RPMI7951 (cell line): ENCODE data around the gene IFIT5. TPM values are rescaled to one million over a fixed set of nuclear protein-coding genes. Genes with fewer than 3 reads are reported as not detected.
"Not testable (repeated sequence)": the region's sequence is repeated elsewhere in the genome, so short reads cannot be mapped to it uniquely, and the experiment has no call there.

Experiments
- DNase-seq: peaks from one replicate; pipeline ENCODE4 v3.0.0-alpha.2; 2012; ENCODE audit warnings: low read depth
- total RNA-seq: library from RNA; depleted of rRNA; stranded (reverse); fragments of >200 nt; shearing (Covaris generic); gene quantifications from 2 replicates; pipeline ENCODE4 v1.2.3, GENCODE V29; 2014; rRNA removed

The IFIT5 gene
- total RNA-seq, 1 experiment from 2014 or later: 28.7 TPM

DNA sequence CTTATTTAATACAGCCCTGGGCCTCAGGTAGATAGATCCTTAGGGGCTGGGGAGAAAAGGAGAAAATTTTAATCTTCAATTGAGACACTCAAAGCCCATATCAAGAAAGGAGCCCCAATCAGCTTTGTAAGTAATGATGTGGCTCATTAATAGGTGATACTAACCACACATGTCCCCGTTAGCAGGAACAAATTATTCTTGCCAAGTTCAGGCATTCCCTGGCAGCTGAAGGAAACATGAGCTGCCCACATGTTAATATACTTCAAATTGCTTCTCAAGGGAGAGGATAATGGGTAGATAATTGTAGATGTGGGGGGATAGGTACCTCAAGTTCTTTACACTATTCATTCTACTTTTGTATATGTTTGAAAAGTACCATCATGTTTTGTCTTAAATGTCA lies 14.5 kb downstream of the IFIT5 start:
- DNase-seq: no peak

DNA sequence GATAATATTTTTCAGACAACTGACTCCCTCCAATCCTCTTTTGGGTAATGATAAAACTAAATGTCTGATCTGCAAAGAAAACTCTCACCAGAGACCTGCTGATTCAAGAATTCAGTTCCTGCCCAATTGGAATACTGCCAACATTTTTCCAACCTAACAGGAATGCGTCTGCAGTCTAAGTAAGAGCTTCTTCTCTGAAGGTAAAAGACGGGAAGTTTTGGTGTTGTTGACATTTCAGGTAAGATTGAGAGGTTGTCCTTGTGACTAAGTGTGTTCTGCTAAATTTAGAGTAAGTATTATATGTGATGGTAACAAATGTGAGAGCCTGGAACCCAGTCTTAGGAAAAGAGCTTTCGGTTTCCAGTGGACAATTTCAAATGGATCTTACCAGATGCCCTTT lies 17.6 kb downstream of the IFIT5 start:
- DNase-seq: peak; percentile 26

DNA sequence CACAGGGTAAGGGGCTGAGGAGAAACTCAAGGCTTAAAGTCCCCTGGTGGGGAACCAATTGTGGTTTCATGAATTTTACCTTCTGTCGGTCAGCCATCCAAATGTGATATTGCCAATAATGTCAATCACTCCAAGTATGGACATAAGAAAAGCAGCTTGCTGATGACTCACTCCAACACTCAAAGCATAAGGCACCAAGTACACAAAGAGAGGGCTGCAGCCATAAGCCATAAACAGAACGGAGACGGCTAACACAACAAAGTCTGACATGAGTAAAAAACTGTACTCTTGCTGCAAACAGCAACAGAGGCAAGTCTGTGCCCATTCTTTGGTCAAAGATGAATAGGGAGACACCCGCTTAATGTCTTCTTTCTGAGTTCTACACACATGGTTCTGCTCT lies 24.2 kb downstream of the IFIT5 start:
- no peak for DNase-seq

DNA sequence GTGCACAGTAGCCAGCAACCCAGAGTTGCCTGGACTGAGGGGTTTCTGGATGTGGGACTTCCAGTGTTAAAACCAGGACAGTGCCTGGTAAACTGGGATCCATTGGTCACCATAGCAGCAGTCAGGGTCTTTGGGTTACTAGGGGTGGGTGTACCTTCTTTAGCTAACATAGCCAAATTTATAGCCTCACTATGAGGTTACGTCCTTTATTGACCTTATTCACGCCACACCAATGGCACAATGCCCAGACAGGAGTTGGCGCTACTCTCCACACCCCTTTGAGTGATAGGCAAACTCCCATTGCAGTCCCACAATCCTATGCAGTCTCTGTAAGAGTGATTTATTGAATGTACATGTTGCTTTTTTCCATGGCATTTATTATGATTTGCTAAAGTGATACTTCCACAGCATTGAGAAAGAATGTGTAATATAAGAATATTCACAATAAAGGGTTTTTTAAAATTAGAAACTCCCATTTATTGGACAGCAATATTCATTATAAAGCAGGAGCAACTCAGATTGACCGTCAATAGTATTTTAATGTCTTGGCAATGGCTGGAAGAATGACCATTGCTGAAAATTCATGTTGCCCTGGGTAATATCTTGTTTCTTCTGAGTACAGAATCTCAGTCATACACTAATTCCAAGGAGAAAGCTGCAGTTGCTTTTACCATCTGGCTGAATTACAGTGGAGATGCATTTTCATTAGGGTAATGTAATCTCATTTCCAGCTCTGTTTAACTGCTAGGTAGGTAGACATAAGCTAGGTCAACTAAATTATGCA lies 26.1 kb downstream of the IFIT5 start:
- DNase-seq: no peak

DNA sequence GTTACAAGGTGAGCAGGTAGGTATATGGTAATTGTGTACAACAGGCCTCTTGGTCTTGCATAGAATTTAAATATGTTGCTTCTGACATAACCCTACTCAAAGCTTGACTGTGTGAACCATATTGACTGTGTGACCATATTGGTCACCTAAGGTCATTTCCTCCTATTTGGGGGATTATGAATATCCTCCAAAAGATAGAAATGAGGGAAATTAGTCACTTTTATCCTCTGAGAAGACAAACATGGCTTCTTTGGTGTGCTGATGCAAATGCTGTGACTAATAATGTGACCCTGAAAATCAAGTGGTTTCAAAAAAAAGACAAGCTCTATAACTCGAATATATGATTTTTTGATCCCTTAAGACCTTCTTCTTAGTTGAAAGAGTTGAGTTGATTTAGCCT lies 27.9 kb downstream of the IFIT5 start:
- DNase-seq: no peak

DNA sequence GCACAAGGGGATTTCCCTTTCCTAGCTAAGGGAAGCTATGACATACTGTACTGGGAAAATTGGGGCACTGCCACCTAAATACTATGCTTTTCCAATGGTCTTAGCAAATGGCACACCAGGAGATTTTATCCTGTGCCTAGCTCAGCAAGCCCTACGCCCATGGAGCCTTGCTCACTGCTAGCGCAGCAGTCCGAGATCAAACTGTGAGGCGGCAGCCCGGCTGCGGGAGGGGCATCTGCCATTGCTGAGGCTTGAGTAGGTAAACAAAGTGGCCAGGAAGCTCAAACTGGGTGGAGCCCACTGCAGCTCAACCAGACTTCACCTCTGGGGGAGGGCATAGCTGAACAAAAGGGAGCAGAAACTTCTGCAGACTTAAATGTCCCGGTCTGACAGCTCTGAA lies 30.5 kb downstream of the IFIT5 start:
- not testable (repeated sequence) for DNase-seq

DNA sequence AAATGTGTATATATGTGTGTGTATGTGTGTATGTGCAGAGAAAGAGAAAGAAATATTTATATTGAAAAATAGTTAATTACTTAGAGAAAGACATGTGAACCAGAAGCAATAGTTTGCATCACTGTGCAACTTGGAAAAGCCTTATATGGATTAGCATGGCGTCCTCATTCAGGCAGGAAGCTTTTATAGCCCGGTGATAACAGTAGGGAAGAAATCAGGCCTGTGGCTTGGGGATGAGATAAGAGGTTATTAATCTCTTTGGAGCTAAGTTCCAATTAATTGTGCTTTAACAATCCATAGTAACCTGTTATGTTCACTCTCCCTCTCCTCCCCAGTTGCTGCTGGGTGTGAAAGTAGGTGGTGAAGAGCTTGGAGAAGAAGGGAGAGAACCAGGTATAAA lies 36.5 kb downstream of the IFIT5 start:
- DNase-seq: no peak

DNA sequence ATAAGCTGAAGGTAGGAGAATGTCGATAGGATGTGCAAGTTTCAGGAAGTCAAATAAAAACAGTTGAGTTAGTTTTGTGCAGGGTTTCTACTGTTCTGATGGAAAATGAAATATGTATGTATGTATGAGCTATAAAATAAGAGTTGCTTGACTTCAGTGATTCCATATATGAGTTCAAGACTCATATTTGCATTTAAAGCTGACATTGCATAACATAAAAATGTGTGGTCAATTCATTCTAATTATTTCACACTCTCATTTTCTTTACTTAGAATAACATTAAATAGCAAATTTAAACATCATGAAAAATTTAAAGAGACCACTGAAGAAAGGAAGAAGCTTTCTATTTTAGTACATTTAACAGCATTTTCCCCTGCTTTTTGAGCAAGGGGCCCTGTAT lies 37.8 kb downstream of the IFIT5 start:
- DNase-seq: no peak

DNA sequence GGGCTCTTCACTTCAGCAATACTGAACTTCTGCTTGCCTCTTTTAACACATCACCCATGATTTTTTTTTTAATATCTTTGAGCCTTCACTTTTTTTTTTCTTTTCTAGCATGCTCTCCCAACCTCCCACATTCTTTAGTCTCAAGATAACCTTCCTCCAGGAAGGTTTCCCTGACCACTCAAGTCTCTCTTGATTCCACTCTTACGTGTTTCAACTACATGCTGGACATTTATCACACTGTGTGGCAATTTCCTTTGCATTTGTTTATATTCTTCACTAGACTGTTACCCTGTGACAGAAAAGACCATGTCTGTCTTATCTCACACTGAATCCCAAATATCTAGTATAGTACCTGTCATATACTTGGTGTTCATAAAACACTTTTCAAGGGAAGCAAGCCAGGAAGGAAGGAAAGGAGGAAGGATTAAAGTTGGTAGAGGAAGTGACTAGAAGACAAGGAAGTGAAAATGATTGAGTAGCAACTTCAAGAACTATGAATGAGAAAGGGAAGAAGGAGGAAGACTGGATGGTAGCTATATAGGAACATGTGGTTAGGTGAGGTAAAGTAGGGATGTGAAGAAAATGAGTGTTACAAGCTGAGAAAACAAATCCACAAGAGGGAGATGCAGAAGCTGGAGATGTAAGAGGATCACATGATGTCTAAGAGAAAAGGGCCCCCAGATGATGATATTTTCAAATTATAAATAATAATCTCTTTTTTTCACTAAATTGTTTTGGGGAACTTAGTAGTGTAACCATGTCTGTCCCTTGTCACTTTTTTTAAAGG lies 40.4 kb downstream of the IFIT5 start:
- no peak for DNase-seq

DNA sequence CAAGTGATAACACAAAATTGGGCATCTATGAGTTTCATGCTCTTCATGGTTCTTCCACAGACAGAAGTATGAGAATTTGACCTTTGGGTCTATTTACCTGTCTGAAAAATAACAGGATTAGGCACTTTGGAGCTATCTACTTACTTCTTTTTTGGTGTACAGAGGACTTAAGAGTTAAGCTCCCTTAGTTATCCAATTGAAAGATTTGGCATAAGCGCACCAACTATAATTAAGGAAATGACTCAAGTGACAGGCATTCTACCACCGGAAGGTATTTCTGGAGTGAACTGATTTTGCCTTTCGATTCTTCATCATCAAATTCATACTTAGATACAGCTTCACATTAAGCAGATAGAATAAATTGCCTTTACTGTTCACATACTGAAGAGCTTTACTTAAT lies 43.9 kb downstream of the IFIT5 start:
- peak; percentile 78 for DNase-seq

DNA sequence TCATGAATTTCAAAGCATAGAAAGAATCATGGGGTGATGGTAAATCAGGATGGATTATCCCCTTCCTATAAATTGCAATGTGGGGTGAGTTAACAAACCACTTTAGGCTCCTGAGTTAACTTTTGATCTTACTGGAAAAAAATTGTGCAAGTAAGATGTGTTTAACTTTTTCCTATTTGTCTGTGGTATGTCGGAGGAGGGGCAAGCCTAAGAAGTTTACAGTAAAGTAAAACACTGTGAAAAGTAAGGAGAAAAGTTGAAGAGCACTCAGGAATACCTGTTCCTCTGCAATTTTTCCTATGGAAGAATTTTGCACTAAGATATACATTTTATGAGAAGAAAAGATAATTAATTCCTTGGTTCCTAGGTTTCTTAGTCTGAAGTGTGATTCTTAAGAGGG lies 44.4 kb downstream of the IFIT5 start:
- no peak for DNase-seq

DNA sequence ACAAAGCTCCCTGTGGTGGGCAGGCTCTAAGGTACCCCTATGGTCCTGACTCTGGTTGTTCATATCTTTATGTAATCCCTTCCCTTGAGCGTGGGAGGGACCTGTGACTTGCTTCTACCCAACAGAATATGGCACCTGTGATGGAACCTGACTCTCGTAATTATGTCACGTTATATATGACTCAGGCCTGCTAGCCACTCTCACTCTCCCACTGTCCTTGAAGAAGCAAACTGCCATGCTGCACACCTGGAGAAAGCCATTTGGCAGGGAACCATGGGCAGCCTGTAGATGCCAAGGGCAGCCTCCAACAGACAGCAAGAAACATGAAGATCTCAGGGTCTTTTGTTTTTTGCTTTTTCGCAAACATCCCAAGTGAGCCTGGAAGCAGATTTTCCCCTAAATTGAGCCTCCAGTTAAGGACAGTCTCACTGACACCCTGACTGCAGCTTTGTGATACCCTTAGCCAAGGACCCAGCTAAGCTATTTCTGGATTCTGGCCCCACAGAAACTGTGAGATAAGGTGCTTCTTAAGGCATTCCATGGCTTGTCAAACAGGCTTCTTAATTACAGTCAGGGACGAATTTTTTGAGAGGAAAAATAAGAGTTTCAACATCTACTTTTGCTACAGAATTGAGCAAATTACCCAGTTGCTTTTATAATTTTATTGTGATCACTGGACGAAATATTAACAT lies 49.6 kb downstream of the IFIT5 start:
- DNase-seq: no peak

DNA sequence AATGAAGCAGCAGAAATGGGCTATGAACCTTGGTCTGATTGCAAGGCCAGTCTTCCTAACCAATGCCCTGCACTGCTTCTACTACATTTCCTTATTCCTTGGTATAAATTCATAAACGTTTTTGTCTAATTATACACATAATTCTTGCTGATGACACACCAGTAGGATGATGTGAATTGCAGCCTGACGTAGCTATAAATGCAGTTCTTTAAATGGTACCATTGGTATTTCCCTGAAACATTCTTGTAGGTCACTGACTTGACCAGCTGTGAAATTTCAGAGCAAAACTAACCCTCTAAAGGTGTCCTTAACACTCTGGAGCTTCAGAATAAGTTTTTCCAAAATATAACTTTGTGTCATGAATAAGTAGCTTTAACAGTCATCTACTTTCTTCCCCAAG lies 50.8 kb downstream of the IFIT5 start:
- DNase-seq: no peak

DNA sequence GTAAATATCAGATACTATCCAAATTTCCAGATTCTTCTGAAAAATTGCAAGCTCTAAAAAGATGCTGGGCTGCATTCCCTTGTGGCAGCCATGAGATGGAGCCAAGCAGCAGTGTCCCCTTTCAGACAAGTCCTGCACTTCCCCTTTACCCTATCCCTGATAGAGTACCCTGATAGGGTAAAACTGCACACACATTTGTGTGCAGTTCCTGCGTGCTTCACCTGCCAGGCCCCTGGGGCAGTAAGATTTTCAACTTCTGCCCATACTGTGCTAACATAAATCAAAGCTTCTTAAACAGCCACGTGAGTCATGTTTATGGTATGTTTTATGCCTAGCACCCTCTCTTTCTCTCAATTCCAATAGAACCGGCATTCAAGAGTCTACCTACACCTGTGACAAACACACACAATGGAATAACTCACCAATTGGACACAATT lies 52.2 kb downstream of the IFIT5 start:
- DNase-seq: peak; percentile 52

DNA sequence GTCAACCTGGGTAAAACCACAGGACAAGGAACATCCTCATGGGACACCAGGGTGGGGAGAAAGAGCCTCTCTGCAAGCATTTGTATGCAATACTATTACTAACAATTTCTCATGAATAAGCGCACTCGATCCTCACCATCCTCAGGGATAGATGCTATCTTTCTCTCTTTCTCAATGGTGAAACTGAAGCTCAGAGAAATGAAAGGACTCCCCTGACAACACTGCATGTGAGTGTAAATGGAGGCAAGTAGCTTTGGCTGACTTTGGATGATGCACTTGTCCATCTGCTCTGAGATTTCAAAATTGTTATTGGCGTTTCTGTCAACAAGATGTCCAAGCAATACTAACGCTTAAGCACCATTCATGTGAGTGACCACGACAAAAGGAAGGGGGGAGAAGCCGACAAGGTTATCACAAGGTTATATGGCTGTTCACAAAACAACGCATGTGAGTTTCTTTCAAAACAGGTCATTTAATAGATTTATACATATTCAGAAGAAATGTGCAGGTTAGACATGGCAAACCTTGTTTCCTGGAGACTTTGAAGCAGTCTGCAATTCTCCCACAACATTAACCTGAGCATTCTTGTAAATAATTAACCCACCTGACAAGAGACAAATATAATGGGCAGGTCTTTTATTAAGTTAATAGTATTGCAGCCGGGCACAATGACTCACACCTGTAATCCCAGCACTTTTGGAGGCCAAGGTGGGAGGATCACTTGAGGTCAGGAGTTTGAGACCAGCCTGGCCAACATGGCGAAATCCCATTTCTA lies 54.0 kb downstream of the IFIT5 start:
- DNase-seq: no peak

DNA sequence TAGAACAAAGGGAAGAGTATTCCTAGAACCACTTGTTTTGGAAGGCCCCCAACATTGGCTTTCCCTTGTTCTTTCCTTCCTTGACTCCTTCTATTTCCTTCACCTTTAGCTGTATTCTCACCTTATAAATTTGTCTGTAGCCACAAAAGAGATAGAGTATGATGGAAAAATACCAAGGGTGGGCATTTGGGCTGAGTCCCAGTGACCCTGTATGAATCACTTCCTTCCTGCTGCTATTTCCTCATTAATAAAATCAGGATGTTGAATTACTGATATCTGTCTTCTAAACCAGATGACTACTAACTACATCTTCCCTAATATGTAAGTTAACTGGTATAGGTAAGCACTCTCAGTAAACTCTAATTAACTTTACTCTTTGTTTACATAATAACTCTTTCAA lies 55.1 kb downstream of the IFIT5 start:
- no peak for DNase-seq

Other genes starting within 250 kb of the IFIT5 start
- 0.49 and 0.72 TPM in 2 replicates for gene CH25H, start 207.3 kb upstream of the IFIT5 start, total RNA-seq
- gene LIPA, start 162.8 kb upstream of the IFIT5 start, total RNA-seq: 57.1 and 74.7 TPM in 2 replicates
- 5.8 and 6.0 TPM in 2 replicates for gene IFIT2, start 112.5 kb upstream of the IFIT5 start, total RNA-seq
- gene IFIT3, start 86.6 kb upstream of the IFIT5 start, total RNA-seq: 23.4 and 24.0 TPM in 2 replicates
- not detected in 2 replicates for gene IFIT1B, start 36.5 kb upstream of the IFIT5 start, total RNA-seq
- gene IFIT1, start 21.9 kb upstream of the IFIT5 start, total RNA-seq: 29.9 and 36.3 TPM in 2 replicates
- gene SLC16A12, start 121.0 kb downstream of the IFIT5 start, total RNA-seq: under 0.01 and 0.12 TPM in 2 replicates
- gene PANK1, start 230.7 kb downstream of the IFIT5 start, total RNA-seq: 4.8 and 6.4 TPM in 2 replicates